ENCODE measurements around the gene SYK.

GRCh38 chr9:90915693-90916092, 114.1 kb downstream of the SYK start:
- no peak for TF ChIP-seq CTCF (IDR thresholded peaks at IDR 0.05)
- TF ChIP-seq POLR2A (IDR thresholded peaks at IDR 0.05): no peak
